Neuronal stem cell (in vitro differentiated cells): ENCODE data around the gene TAF1B.

Source experiments
- DNase-seq: peaks from one replicate; pipeline ENCODE4 v3.0.0-alpha.2; 2013; ENCODE audit warnings: low spot score
- H2AFZ ChIP-seq: one replicate; pipeline ENCODE4 v1.6.1; 2013; ENCODE audit warnings: mild to moderate bottlenecking, low read length, inconsistent platforms
- H2AK5ac ChIP-seq: 2 replicates; pipeline ENCODE4 v1.6.1; 2013; ENCODE audit warnings: low read depth, mild to moderate bottlenecking, inconsistent platforms, low read length, moderate library complexity, mixed read lengths
- H2BK120ac ChIP-seq: 2 replicates; pipeline ENCODE4 v1.6.1; 2013; ENCODE audit warnings: low read depth, mild to moderate bottlenecking, inconsistent platforms, low read length, moderate library complexity, mixed read lengths
- H2BK12ac ChIP-seq: one replicate; pipeline ENCODE4 v1.6.1; 2013; ENCODE audit warnings: low read length, inconsistent platforms
- H2BK15ac ChIP-seq: 2 replicates; pipeline ENCODE4 v1.6.1; 2013; ENCODE audit warnings: mild to moderate bottlenecking, low read length, inconsistent platforms, mixed read lengths
- H2BK5ac ChIP-seq: one replicate; pipeline ENCODE4 v1.6.1; 2013; ENCODE audit warnings: inconsistent platforms, mild to moderate bottlenecking, low read length, moderate library complexity
- H3K14ac ChIP-seq: one replicate; pipeline ENCODE4 v1.6.1; 2013; ENCODE audit warnings: low read length, inconsistent platforms
- H3K18ac ChIP-seq: 2 replicates; pipeline ENCODE4 v1.6.1; 2013; ENCODE audit warnings: low read length, inconsistent platforms
- H3K23ac ChIP-seq: 2 replicates; pipeline ENCODE4 v1.6.1; 2013; ENCODE audit warnings: low read depth, mild to moderate bottlenecking, mixed read lengths, low read length, inconsistent platforms; ENCODE audit not compliant: poor library complexity
- H3K27ac ChIP-seq: replicated peaks from 3 replicates; pipeline ENCODE4 v1.5.1; 2013; ENCODE audit warnings: low read length, inconsistent platforms
- H3K27me3 ChIP-seq, 3 experiments: 2 replicates each; pipeline ENCODE4 v1.6.1; 2013; ENCODE audit warnings: low read length in 3 of 3, mild to moderate bottlenecking in 2 of 3, inconsistent platforms in 1 of 3, low read depth in 1 of 3, mixed read lengths in 1 of 3, moderate library complexity in 1 of 3; ENCODE audit not compliant: control insufficient read depth in 3 of 3, insufficient read depth in 3 of 3
- H3K36me3 ChIP-seq, 2 donors: replicated peaks in 1 of 2; 2 replicates each; pipeline ENCODE4 v1.6.1; 2013; ENCODE audit warnings: low read length in 2 of 2; ENCODE audit not compliant: control insufficient read depth in 2 of 2, insufficient read depth in 2 of 2
- H3K4ac ChIP-seq: 2 replicates; pipeline ENCODE4 v1.6.1; 2013; ENCODE audit warnings: inconsistent platforms, mild to moderate bottlenecking, low read length, moderate library complexity
- H3K4me1 ChIP-seq, 2 donors: 1 replicate in 1 of 2; 2 replicates in 1 of 2; pipeline ENCODE4 v1.6.1; 2013; ENCODE audit warnings: low read length in 2 of 2, low read depth in 1 of 2; ENCODE audit not compliant: control insufficient read depth in 2 of 2, insufficient read depth in 1 of 2
- H3K4me2 ChIP-seq: one replicate; pipeline ENCODE4 v1.6.1; 2013; ENCODE audit warnings: mild to moderate bottlenecking, low read length, inconsistent platforms; ENCODE audit not compliant: insufficient read depth, poor library complexity, severe bottlenecking
- H3K4me3 ChIP-seq, 2 donors: 2 replicates each; pipeline ENCODE4 v1.5.1; 2013; ENCODE audit warnings: low read length in 2 of 2, mild to moderate bottlenecking in 2 of 2, inconsistent platforms in 1 of 2, moderate library complexity in 1 of 2
- H3K79me1 ChIP-seq: one replicate; pipeline ENCODE4 v1.6.1; 2013; ENCODE audit warnings: low read depth, mild to moderate bottlenecking, inconsistent platforms, low read length, moderate library complexity
- H3K9ac ChIP-seq: one replicate; pipeline ENCODE4 v1.6.1; 2013; ENCODE audit warnings: mild to moderate bottlenecking, low read depth, low read length, inconsistent platforms; ENCODE audit not compliant: poor library complexity
- H3K9me3 ChIP-seq, 2 donors: replicated peaks in 1 of 2; 2 replicates each; pipeline versions ENCODE3 to v1.6.1; 2013; ENCODE audit warnings: low read length in 2 of 2, mild to moderate bottlenecking in 2 of 2, inconsistent platforms in 1 of 2, low read depth in 1 of 2, mixed read lengths in 1 of 2, moderate library complexity in 1 of 2; ENCODE audit not compliant: control insufficient read depth in 2 of 2, insufficient read depth in 1 of 2
- H4K8ac ChIP-seq: one replicate; pipeline ENCODE4 v1.6.1; 2013; ENCODE audit warnings: low read depth, mild to moderate bottlenecking, inconsistent platforms, low read length, moderate library complexity
- H4K91ac ChIP-seq: one replicate; pipeline ENCODE4 v1.6.1; 2013; ENCODE audit warnings: low read length, low read depth, mild to moderate bottlenecking, inconsistent platforms; ENCODE audit not compliant: poor library complexity
- WGBS, 2 donors: extraction: QIAGEN DNeasy Blood & Tissue Kit; methylation state at CpG; one replicate each; pipeline ENCODE4 v1.1.7; 2013; ENCODE audit warnings: missing lambda C conversion rate in 2 of 2, mixed read lengths in 1 of 2; ENCODE audit not compliant: insufficient read length in 2 of 2, insufficient replicate concordance in 1 of 2; ENCODE audit errors: extremely low coverage in 2 of 2; 5-methylcytosine and 5-hydroxymethylcytosine counted together

Gene TAF1B

DNA sequence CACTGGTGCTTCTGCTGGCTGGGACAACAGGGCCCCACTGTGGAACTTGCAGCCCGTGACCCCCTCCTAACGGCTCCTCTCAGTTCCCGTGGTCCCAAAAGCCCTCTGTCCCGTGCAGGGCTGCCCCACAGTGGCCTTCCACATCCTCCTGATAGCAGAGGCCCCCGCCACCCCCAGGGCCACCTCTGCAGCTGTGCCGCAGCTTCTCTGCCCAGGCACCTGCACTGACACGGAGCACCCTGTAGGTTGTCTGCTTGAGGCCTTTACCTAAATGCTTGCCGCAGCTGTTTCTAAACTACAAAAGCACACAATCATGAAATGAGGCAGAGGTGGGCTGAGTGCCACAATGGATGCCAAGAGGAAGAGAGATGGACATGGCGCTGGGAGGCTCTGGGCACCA is 94.7 kb downstream of the TAF1B start:
- Histone ChIP-seq H2AK5ac (no peak overlapping the region), H3K4me3 (no peak overlapping the region), H2AFZ (no peak overlapping the region), H4K8ac (no peak overlapping the region), H3K4me2 (no peak overlapping the region), H2BK120ac (peak overlapping the region; percentile 88), H3K27ac (no peak overlapping the region), H2BK5ac (no peak overlapping the region), H3K23ac (no peak overlapping the region), H3K4ac (no peak overlapping the region), H4K91ac (no peak overlapping the region), H3K14ac (no peak overlapping the region), H3K79me1 (no peaks in the 10 kb centered on the region), H2BK12ac (no peak overlapping the region), H3K9me3 (peaks cover 0 to 3% of the 10 kb centered on the region in 2 donors), H3K27me3 (no peaks in the 10 kb centered on the region), H3K4me1 (peaks cover 9 to 12% of the 10 kb centered on the region in 2 donors), H2BK15ac (no peak overlapping the region), H3K9ac (no peak overlapping the region), H3K36me3 (peaks cover 5 to 26% of the 10 kb centered on the region in 2 donors), H3K18ac (no peak overlapping the region)
- WGBS, 2 donors: no CpG with 5 or more reads among the region's 9 CpGs
- DNase-seq: no peak

GRCh38 chr2:9939587-9940485 is 96.6 kb downstream of the TAF1B start:
- Histone ChIP-seq H2AFZ (no peak overlapping the region), H3K27me3 (peaks cover 0 to 7% (median 0%) of the 10 kb centered on the region in 3 experiments), H4K8ac (no peak overlapping the region), H3K18ac (peak overlapping the region; percentile 44), H2AK5ac (no peak overlapping the region), H3K27ac (no peak overlapping the region), H3K4ac (no peak overlapping the region), H3K4me3 (no peak overlapping the region), H4K91ac (no peak overlapping the region), H3K9ac (no peak overlapping the region), H3K79me1 (no peaks in the 10 kb centered on the region), H2BK12ac (no peak overlapping the region), H2BK15ac (no peak overlapping the region), H3K4me1 (peaks cover 9 to 12% of the 10 kb centered on the region in 2 donors), H2BK120ac (no peak overlapping the region), H3K36me3 (peaks cover 2 to 9% of the 10 kb centered on the region in 2 donors), H3K14ac (no peak overlapping the region), H3K9me3 (no peaks in the 10 kb centered on the region), H3K4me2 (no peak overlapping the region), H3K23ac (no peak overlapping the region), H2BK5ac (no peak overlapping the region)
- no CpG with 5 or more reads among the region's 9 CpGs for WGBS, 2 donors
- DNase-seq: no peak

DNA sequence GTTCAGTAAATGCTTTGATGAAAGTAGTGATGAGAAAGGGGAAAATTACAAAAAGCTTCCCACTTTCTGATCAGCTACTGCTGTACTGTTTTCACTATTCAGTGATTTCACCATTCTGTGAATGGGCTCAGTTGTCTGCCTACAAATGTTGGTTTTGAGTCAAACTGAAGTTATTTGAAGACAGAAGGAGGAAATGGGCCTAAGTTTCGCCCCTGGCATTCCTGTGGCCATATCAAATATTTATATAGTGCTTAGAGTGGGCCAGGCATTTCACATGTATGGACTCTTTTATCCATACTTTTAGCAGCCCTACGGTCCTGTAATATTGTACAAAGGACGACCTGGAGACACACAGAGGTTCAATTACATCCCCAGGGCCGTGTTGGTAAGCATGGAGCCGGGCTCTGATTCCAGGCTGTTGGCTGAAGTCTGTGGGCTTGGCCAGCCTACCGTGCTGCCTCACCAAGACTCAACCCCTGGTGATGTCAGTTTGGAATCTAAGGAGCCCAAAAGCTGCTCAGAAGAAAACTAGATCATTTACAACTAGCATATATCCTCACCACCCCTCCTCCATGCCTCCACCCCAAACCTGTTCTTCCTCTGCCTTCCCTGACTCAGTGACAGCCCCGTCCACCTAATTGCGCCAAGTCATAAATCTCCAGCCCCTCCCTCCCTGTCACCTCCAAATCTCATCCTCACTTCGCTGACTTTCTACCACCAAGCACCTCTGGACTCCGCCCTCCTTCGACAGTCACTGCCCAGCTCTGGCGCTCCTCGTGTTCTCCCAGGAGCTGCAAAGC is 98.1 kb downstream of the TAF1B start:
- Histone ChIP-seq H3K4me2 (no peak overlapping the region), H3K9ac (no peak overlapping the region), H4K91ac (no peak overlapping the region), H2AFZ (no peak overlapping the region), H2BK120ac (no peak overlapping the region), H3K18ac (peak overlapping the region; percentile 63), H3K27me3 (peaks cover 0 to 13% (median 0%) of the 10 kb centered on the region in 3 experiments), H3K4ac (no peak overlapping the region), H3K4me3 (no peak overlapping the region), H3K14ac (no peak overlapping the region), H3K9me3 (no peaks in the 10 kb centered on the region), H2BK12ac (no peak overlapping the region), H2BK5ac (no peak overlapping the region), H2AK5ac (no peak overlapping the region), H3K36me3 (no peaks in the 10 kb centered on the region), H2BK15ac (no peak overlapping the region), H3K4me1 (peaks cover 9 to 12% of the 10 kb centered on the region in 2 donors), H3K23ac (no peak overlapping the region), H3K79me1 (no peaks in the 10 kb centered on the region), H3K27ac (no peak overlapping the region), H4K8ac (no peak overlapping the region)
- no peak for DNase-seq
- no CpG with 5 or more reads among the region's 13 CpGs for WGBS, 2 donors

GRCh38 chr2:9941996-9942390 is 98.7 kb downstream of the TAF1B start:
- H2BK5ac ChIP-seq: no peak overlapping the region
- peaks cover 9 to 12% of the 10 kb centered on the region in 2 donors for H3K4me1 ChIP-seq
- H3K36me3 ChIP-seq: no peaks in the 10 kb centered on the region
- peak overlapping the region; percentile 93 for H4K8ac ChIP-seq
- no peak for DNase-seq
- no peaks in the 10 kb centered on the region for H3K9me3 ChIP-seq
- H2AK5ac ChIP-seq: no peak overlapping the region
- no peak overlapping the region for H2BK15ac ChIP-seq
- no peak overlapping the region for H2AFZ ChIP-seq
- H3K79me1 ChIP-seq: no peaks in the 10 kb centered on the region
- peaks cover 0 to 13% (median 0%) of the 10 kb centered on the region in 3 experiments for H3K27me3 ChIP-seq
- no peak overlapping the region for H3K4me2 ChIP-seq
- WGBS, 2 donors: no CpG with 5 or more reads among the region's 6 CpGs
- no peak overlapping the region for H3K9ac ChIP-seq
- no peak overlapping the region for H3K4ac ChIP-seq
- no peak overlapping the region for H3K14ac ChIP-seq
- no peak overlapping the region for H2BK120ac ChIP-seq
- H3K4me3 ChIP-seq: no peak overlapping the region
- no peak overlapping the region for H2BK12ac ChIP-seq
- H3K27ac ChIP-seq: no peak overlapping the region
- H3K18ac ChIP-seq: peak overlapping the region; percentile 12
- H3K23ac ChIP-seq: no peak overlapping the region
- no peak overlapping the region for H4K91ac ChIP-seq
